Measurements from ENCODE around the gene OSGIN1. TPM values are rescaled to one million over a fixed set of nuclear protein-coding genes. Genes with fewer than 3 reads are reported as not detected.
A peak's percentile ranks its signal among the peaks of the same experiment; 100 is the strongest.

Gene OSGIN1
- total RNA-seq, 1 experiment from 2014 or later = 1.7 TPM

DNA sequence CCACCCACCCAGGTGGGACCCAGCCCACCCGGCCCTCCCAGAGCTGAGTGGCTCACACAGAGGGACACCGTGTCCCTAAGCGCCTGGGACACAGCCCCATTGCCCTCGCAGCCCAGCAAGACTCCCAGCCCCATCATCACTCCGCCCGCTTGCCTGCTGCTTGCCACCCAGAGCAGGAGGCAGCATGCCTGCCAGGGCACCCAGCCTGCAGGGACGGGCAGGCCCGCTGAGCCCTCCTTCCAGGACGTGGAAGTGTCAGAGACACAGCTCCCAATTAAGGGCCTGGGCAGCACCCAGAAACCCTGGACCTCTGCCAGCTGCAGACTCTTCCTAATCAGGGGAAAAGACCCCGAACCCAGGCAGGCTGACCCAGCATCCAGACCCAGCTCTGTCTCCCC is 17.2 kb upstream of the OSGIN1 start:
- ChIA-PET POLR2A (no interaction called here), CTCF (interaction anchor here (1.4 to 2.7 kb wide), 2 partner anchors 9 to 21 kb away, joined by 8 to 13 read pairs; no protein-coding TSS in a partner anchor)
- H3K4me1 Mint-ChIP-seq = peaks cover 5% of the 10 kb centered on the region; the same call in 1 of the 2 replicates
- DNase-seq (ENCODE audit: low spot score) (no peak), ATAC-seq (no peak)
- H3K36me3 Mint-ChIP-seq = no peaks in the 10 kb centered on the region
- no peak overlapping the region for H3K4me3 Mint-ChIP-seq
- TF ChIP-seq ZSCAN18 (CRISPR knock-in tag; IDR thresholded peaks at IDR 0.05) = no peak
- H3K9me3 Mint-ChIP-seq = no peaks in the 10 kb centered on the region
- H3K27me3 Mint-ChIP-seq (ENCODE audit: low read depth) = no peaks in the 10 kb centered on the region; the same call in 1 of the 2 replicates
- H3K27ac Mint-ChIP-seq = no peak overlapping the region

DNA sequence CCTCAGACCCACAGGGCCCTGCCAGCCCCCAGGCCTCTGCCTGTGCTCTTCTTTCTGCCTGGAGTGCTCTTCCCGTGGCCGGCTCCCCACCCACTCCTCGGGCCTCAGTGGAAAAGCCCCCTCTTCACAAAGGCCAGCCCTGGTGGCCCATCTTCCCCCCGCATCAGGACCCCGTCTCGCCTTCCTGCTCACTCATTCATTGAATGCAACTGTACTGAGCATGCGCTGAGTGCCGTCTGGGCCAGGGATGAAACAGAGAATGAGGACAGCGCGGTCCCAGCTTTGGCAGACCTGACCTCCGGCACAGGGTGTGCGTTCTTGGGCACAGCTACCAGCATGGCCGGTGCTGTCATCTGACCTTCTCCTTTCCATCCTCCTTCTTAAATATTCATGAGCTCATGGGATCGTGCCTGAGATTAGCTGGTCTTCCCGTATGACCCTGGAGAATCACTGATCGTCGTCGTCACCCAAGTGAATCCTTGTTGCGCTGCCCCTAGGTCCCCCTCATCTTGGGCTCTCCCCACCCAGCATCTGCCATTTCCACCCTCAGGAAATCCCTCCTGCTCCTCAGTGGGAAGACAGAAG is 16.4 kb upstream of the OSGIN1 start:
- TF ChIP-seq, protein P1, sequence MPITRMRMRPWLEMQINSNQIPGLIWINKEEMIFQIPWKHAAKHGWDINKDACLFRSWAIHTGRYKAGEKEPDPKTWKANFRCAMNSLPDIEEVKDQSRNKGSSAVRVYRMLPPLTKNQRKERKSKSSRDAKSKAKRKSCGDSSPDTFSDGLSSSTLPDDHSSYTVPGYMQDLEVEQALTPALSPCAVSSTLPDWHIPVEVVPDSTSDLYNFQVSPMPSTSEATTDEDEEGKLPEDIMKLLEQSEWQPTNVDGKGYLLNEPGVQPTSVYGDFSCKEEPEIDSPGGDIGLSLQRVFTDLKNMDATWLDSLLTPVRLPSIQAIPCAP (CRISPR knock-in tag; IDR thresholded peaks at IDR 0.05) = no peak
- TF ChIP-seq IRF2 (CRISPR knock-in tag; IDR thresholded peaks at IDR 0.05; ENCODE audit: borderline replicate concordance, low read depth) = no peak
- TF ChIP-seq FOXK1 (CRISPR knock-in tag; IDR thresholded peaks at IDR 0.05) = no peak
- TF ChIP-seq SMAD4 (CRISPR knock-in tag; IDR thresholded peaks at IDR 0.05) = no peak
- TF ChIP-seq SOX15 (CRISPR knock-in tag; IDR thresholded peaks at IDR 0.05) = no peak
- TF ChIP-seq ETV6 (CRISPR knock-in tag; IDR thresholded peaks at IDR 0.05) = no peak
- TF ChIP-seq ZNF416 (CRISPR knock-in tag; IDR thresholded peaks at IDR 0.05) = no peak
- no peak for TF ChIP-seq PRDM15 (CRISPR knock-in tag; IDR thresholded peaks at IDR 0.05)
- no peak for TF ChIP-seq ESRRA (CRISPR knock-in tag; IDR thresholded peaks at IDR 0.05; ENCODE audit: borderline replicate concordance)
- no peak for TF ChIP-seq ATF2 (CRISPR knock-in tag; IDR thresholded peaks at IDR 0.05; ENCODE audit: borderline replicate concordance, low read depth)
- no peak for TF ChIP-seq HMGXB4 (CRISPR knock-in tag; IDR thresholded peaks at IDR 0.05)
- no peak for TF ChIP-seq MYBL2 (CRISPR knock-in tag; IDR thresholded peaks at IDR 0.05)
- TF ChIP-seq KAT7 (CRISPR knock-in tag; IDR thresholded peaks at IDR 0.05; ENCODE audit: borderline replicate concordance) = no peak
- TF ChIP-seq ATF1 (CRISPR knock-in tag; IDR thresholded peaks at IDR 0.05) = no peak
- no peak for TF ChIP-seq GRHL2 (CRISPR knock-in tag; IDR thresholded peaks at IDR 0.05; ENCODE audit: insufficient replicate concordance, severe bottlenecking)
- TF ChIP-seq AFF4 (CRISPR knock-in tag; IDR thresholded peaks at IDR 0.05; ENCODE audit: borderline replicate concordance) = no peak
- TF ChIP-seq, protein P2, sequence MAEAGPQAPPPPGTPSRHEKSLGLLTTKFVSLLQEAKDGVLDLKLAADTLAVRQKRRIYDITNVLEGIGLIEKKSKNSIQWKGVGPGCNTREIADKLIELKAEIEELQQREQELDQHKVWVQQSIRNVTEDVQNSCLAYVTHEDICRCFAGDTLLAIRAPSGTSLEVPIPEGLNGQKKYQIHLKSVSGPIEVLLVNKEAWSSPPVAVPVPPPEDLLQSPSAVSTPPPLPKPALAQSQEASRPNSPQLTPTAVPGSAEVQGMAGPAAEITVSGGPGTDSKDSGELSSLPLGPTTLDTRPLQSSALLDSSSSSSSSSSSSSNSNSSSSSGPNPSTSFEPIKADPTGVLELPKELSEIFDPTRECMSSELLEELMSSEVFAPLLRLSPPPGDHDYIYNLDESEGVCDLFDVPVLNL (CRISPR knock-in tag; IDR thresholded peaks at IDR 0.05; ENCODE audit: borderline replicate concordance, low read depth) = no peak
- Mint-ChIP-seq H3K27ac (peak overlapping the region; percentile 3; the same call in 1 of the 2 replicates), H3K4me3 (no peak overlapping the region), H3K4me1 (peaks cover 7% of the 10 kb centered on the region; the same call in 1 of the 2 replicates), H3K36me3 (no peaks in the 10 kb centered on the region), H3K27me3 (ENCODE audit: low read depth) (no peaks in the 10 kb centered on the region; the same call in 1 of the 2 replicates), H3K9me3 (no peaks in the 10 kb centered on the region)
- ATAC-seq (no peak), DNase-seq (ENCODE audit: low spot score) (no peak)
- CTCF ChIA-PET = interaction anchor here (1.1 to 1.4 kb wide), 3 partner anchors 10 to 20 kb away, joined by 5 to 7 read pairs (median 5); partner anchors contain the start of gene OSGIN1
- POLR2A ChIA-PET = no interaction called here

Measured in WTC11 (cell line).